OCI-LY7 (cell line): ENCODE results near the gene PPARG. TPM values are rescaled to one million over a fixed set of nuclear protein-coding genes. Genes with fewer than 3 reads are reported as not detected.

ENCODE experiments used
- BruUV-seq: library from RNA; stranded (reverse); fragments of 400-500 nt; replicated peaks from 2 replicates; lab custom pipeline; 2021; lab: Mats Ljungman, UMichigan
- CTCF ChIA-PET: fragments of 300-600 bp; sonication (Branson Sonifier 250); formaldehyde crosslinking; loops from one replicate; lab custom pipeline; 2022; ENCODE audit warnings: antibody characterized with exemption; ENCODE audit not compliant: unreplicated experiment; lab: Charles Lee
- POLR2A ChIA-PET: fragments of 300-600 bp; sonication (Branson Sonifier 250); formaldehyde crosslinking; loops from one replicate; lab custom pipeline; 2022; ENCODE audit warnings: antibody characterized with exemption; lab: Charles Lee
- DNase-seq: peaks from one replicate; pipeline ENCODE4 v3.0.0-alpha.2; 2015; ENCODE audit warnings: low spot score
- H2AFZ ChIP-seq: fragments of 200-600 bp; sonication (generic), shearing (Covaris generic); 2 replicates; pipeline ENCODE4 v1.6.1; 2014; ENCODE audit warnings: mild to moderate bottlenecking, antibody characterized with exemption, low read length, moderate library complexity
- H3K27ac ChIP-seq: fragments of 200-600 bp; sonication (generic); 2 replicates; pipeline ENCODE4 v1.5.1; 2014; ENCODE audit warnings: mixed run types, low read depth, mild to moderate bottlenecking, moderate library complexity, low read length, inconsistent platforms; ENCODE audit not compliant: poor library complexity, severe bottlenecking
- H3K36me3 ChIP-seq: fragments of 200-600 bp; sonication (generic); 2 replicates; pipeline ENCODE4 v1.6.1; 2014; ENCODE audit warnings: mild to moderate bottlenecking, antibody characterized with exemption, low read length, moderate library complexity, mixed read lengths; ENCODE audit not compliant: insufficient read depth
- H3K4me1 ChIP-seq: fragments of 200-600 bp; sonication (generic); 2 replicates; pipeline ENCODE4 v1.5.1; 2014; ENCODE audit warnings: mild to moderate bottlenecking, low read length; ENCODE audit not compliant: insufficient read depth, poor library complexity, severe bottlenecking
- H3K4me2 ChIP-seq: fragments of 200-600 bp; sonication (generic); 2 replicates; pipeline ENCODE4 v1.6.1; 2014; ENCODE audit warnings: mild to moderate bottlenecking, low read length
- H3K4me3 ChIP-seq: fragments of 200-600 bp; sonication (generic); 2 replicates; pipeline ENCODE4 v1.5.1; 2014; ENCODE audit warnings: mild to moderate bottlenecking, low read depth, low read length; ENCODE audit not compliant: poor library complexity, severe bottlenecking
- H3K79me2 ChIP-seq: fragments of 200-600 bp; sonication (generic); 2 replicates; pipeline ENCODE4 v1.6.1; 2016; ENCODE audit warnings: low read depth, mild to moderate bottlenecking, low read length, moderate library complexity, mixed read lengths; ENCODE audit not compliant: insufficient read depth
- H3K9me2 ChIP-seq: fragments of 200-600 bp; sonication (generic); 2 replicates; pipeline ENCODE4 v1.6.1; 2016; ENCODE audit warnings: mild to moderate bottlenecking, low read length, mixed read lengths; ENCODE audit not compliant: insufficient read depth
- H3K9me3 ChIP-seq: fragments of 200-600 bp; sonication (generic); 2 replicates; pipeline ENCODE4 v1.6.1; 2014; ENCODE audit warnings: mild to moderate bottlenecking, mixed run types, low read length, mixed read lengths
- H4K20me1 ChIP-seq: fragments of 200-600 bp; sonication (generic); 2 replicates; pipeline ENCODE4 v1.6.1; 2014; ENCODE audit warnings: mild to moderate bottlenecking, antibody characterized with exemption, low read length, moderate library complexity, mixed read lengths; ENCODE audit not compliant: insufficient read depth
- CTCF ChIP-seq: fragments of 200-600 bp; sonication (generic); conservative IDR thresholded peaks from 2 replicates; pipeline ENCODE4 v1.5.1; 2014; ENCODE audit warnings: mild to moderate bottlenecking, antibody characterized with exemption, low read length, moderate library complexity, mixed read lengths
- EZH2phosphoT487 ChIP-seq: fragments of 200-600 bp; sonication (generic); IDR thresholded peaks from 2 replicates; pipeline ENCODE4 v1.6.1; 2018; ENCODE audit warnings: low read depth, borderline replicate concordance, mild to moderate bottlenecking, mixed run types, antibody characterized with exemption, low read length, moderate library complexity, mixed read lengths
- intact Hi-C: fragments of 100-400 bp; cut with micrococcal nuclease; formaldehyde crosslinking; loops from one replicate; pipeline ENCODE4 v1.10.0; 2022; ENCODE audit not compliant: unreplicated experiment
- total RNA-seq, 2 experiments: library from RNA; depleted of rRNA in 1 of 2; stranded (reverse); fragments of >200 nt in 1 of 2; shearing (Covaris generic) in 1 of 2; gene quantifications; 2 replicates each; pipeline ENCODE4 v1.2.3, GENCODE V29; 2014 to 2022

The PPARG gene
- total RNA-seq, 2 experiments from 2014 or later, result not detected

- no peaks in the 10 kb centered on the region for H3K4me1 ChIP-seq
- CTCF ChIA-PET, result no interaction called here
Measured at GRCh38 chr3:12317914-12318313, 29.0 kb downstream of the PPARG start.

GRCh38 chr3:12318758-12319621, 30.1 kb downstream of the PPARG start:
- ChIA-PET POLR2A (no interaction called here), CTCF (no interaction called here)
- H3K27ac ChIP-seq, result no peak overlapping the region
- intact Hi-C loops, result no loop called here
- no peaks in the 10 kb centered on the region for H4K20me1 ChIP-seq
- TF ChIP-seq CTCF (no peak), EZH2phosphoT487 (no peak)
- H3K4me1 ChIP-seq, result no peaks in the 10 kb centered on the region
- H3K9me3 ChIP-seq, result no peaks in the 10 kb centered on the region
- no peak overlapping the region for H3K4me2 ChIP-seq
- DNase-seq, result no peak
- H2AFZ ChIP-seq, result no peak overlapping the region
- no peaks in the 10 kb centered on the region for H3K79me2 ChIP-seq
- H3K9me2 ChIP-seq, result no peaks in the 10 kb centered on the region
- no TSS peak for BruUV-seq
- no peaks in the 10 kb centered on the region for H3K36me3 ChIP-seq
- H3K4me3 ChIP-seq, result no peak overlapping the region

More at GRCh38 chr3:12317914-12318313, 29.0 kb downstream of the PPARG start:
- H3K27ac ChIP-seq, result no peak overlapping the region
- no peak for DNase-seq
- no peak overlapping the region for H3K4me3 ChIP-seq
- H2AFZ ChIP-seq, result no peak overlapping the region
- H3K79me2 ChIP-seq, result no peaks in the 10 kb centered on the region
- BruUV-seq, result no TSS peak
- no peak for TF ChIP-seq EZH2phosphoT487
- TF ChIP-seq CTCF, result no peak
- intact Hi-C loops, result no loop called here
- H3K36me3 ChIP-seq, result no peaks in the 10 kb centered on the region
- H3K4me2 ChIP-seq, result no peak overlapping the region
- H3K9me3 ChIP-seq, result no peaks in the 10 kb centered on the region
- POLR2A ChIA-PET, result no interaction called here
- H4K20me1 ChIP-seq, result no peaks in the 10 kb centered on the region
- H3K9me2 ChIP-seq, result no peaks in the 10 kb centered on the region

GRCh38 chr3:12321015-12321414, 32.1 kb downstream of the PPARG start:
- Histone ChIP-seq H3K4me1 (no peaks in the 10 kb centered on the region), H2AFZ (no peak overlapping the region), H3K9me3 (no peaks in the 10 kb centered on the region), H3K9me2 (no peaks in the 10 kb centered on the region), H3K4me2 (no peak overlapping the region), H3K79me2 (no peaks in the 10 kb centered on the region), H3K27ac (no peak overlapping the region), H4K20me1 (no peaks in the 10 kb centered on the region), H3K36me3 (no peaks in the 10 kb centered on the region), H3K4me3 (no peak overlapping the region)
- POLR2A ChIA-PET, result no interaction called here
- CTCF ChIA-PET, result no interaction called here
- no peak for DNase-seq
- TF ChIP-seq CTCF, result no peak
- no peak for TF ChIP-seq EZH2phosphoT487
- intact Hi-C loops, result no loop called here
- BruUV-seq, result no TSS peak
